Stomach (tissue), 9 donors: Measurements from ENCODE around the gene CLCN2. TPM values are rescaled to one million over a fixed set of nuclear protein-coding genes. Genes with fewer than 3 reads are reported as not detected.

Source experiments
- DNase-seq, 2 donors: peaks; one replicate each; pipeline versions ENCODE4 v3.0.0 to v3.0.0-alpha.2; 2013 to 2019
- H3K27ac ChIP-seq, 5 donors: fragments of 200-600 bp in 4 of 5; sonication (generic) in 4 of 5; one replicate each; pipeline ENCODE4 v1.5.1; 2013 to 2019; ENCODE audit warnings: mild to moderate bottlenecking in 1 of 5, moderate library complexity in 1 of 5
- H3K27me3 ChIP-seq, 3 donors: fragments of 200-600 bp; sonication (generic); one replicate each; pipeline ENCODE4 v1.5.1; 2017 to 2019; ENCODE audit warnings: mixed run types in 1 of 3
- H3K36me3 ChIP-seq, 4 donors: fragments of 200-600 bp; sonication (generic); 1 replicate in 3 of 4; 2 replicates in 1 of 4; pipeline ENCODE4 v1.5.1; 2016 to 2019
- H3K4me1 ChIP-seq, 4 donors: fragments of 200-600 bp; sonication (generic); one replicate each; pipeline ENCODE4 v1.5.1; 2016 to 2019
- H3K4me3 ChIP-seq, 4 donors: fragments of 200-600 bp; sonication (generic) in 3 of 4; one replicate each; pipeline ENCODE4 v1.5.1; 2016 to 2019; ENCODE audit warnings: mild to moderate bottlenecking in 1 of 4
- H3K9me3 ChIP-seq, 4 donors: fragments of 200-600 bp; sonication (generic); one replicate each; pipeline ENCODE4 v1.5.1; 2016 to 2019
- CTCF ChIP-seq, 7 experiments: fragments of 450-650 bp in 4 of 7; fragments of 200-600 bp in 3 of 7; sonication (generic) in 3 of 7; IDR thresholded peaks; one replicate each; pipeline ENCODE4 v1.5.1; 2016 to 2019; ENCODE audit warnings: antibody characterized with exemption in 7 of 7, control low read depth in 2 of 7, mild to moderate bottlenecking in 1 of 7
- EP300 ChIP-seq: sonication (generic); formaldehyde crosslinking; IDR thresholded peaks from one replicate; pipeline ENCODE4 v1.6.1; 2017; ENCODE audit warnings: antibody characterized with exemption
- POLR2A ChIP-seq, 4 donors: fragments of 450-650 bp; IDR thresholded peaks; one replicate each; pipeline ENCODE4 v1.6.1; 2016; ENCODE audit warnings: antibody characterized with exemption in 4 of 4, control low read depth in 2 of 4, mild to moderate bottlenecking in 1 of 4, moderate library complexity in 1 of 4
- POLR2AphosphoS5 ChIP-seq, 3 donors: sonication (generic); formaldehyde crosslinking; IDR thresholded peaks; one replicate each; pipeline ENCODE4 v1.6.1; 2016; ENCODE audit warnings: antibody characterized with exemption in 3 of 3
- WGBS, 5 donors: extraction: QIAGEN DNeasy Blood & Tissue Kit in 3 of 5; methylation state at CpG; one replicate each; pipeline versions ENCODE4 v1.1.5 to v1.1.7; 2013 to 2018; 5-methylcytosine and 5-hydroxymethylcytosine counted together
- intact Hi-C: fragments of 100-400 bp; cut with DNase I; formaldehyde crosslinking; loops from one replicate; pipeline ENCODE4 v1.15.1; 2023; ENCODE audit warnings: low total_unique reads
- polyA plus RNA-seq, 3 donors: library from polyadenylated mRNA; stranded (reverse); fragments of 200-250 nt; gene quantifications; one replicate each; pipeline ENCODE4 v1.2.3, GENCODE V29; 2013
- total RNA-seq, 5 donors: library from RNA; depleted of rRNA; stranded (reverse); fragments of >200 nt; gene quantifications; one replicate each; pipeline versions ENCODE4 v1.1.0 to v1.2.3, GENCODE V29; 2014 to 2016
- donor health status: healthy with polysubstance abuse.
- donor health status: Bipolar disorder and iron deficiency.
- donor health status: healthy.

The CLCN2 gene
- total and polyA plus RNA-seq, 8 donors = 2.1 to 34.5 (median 5.1) TPM

DNA sequence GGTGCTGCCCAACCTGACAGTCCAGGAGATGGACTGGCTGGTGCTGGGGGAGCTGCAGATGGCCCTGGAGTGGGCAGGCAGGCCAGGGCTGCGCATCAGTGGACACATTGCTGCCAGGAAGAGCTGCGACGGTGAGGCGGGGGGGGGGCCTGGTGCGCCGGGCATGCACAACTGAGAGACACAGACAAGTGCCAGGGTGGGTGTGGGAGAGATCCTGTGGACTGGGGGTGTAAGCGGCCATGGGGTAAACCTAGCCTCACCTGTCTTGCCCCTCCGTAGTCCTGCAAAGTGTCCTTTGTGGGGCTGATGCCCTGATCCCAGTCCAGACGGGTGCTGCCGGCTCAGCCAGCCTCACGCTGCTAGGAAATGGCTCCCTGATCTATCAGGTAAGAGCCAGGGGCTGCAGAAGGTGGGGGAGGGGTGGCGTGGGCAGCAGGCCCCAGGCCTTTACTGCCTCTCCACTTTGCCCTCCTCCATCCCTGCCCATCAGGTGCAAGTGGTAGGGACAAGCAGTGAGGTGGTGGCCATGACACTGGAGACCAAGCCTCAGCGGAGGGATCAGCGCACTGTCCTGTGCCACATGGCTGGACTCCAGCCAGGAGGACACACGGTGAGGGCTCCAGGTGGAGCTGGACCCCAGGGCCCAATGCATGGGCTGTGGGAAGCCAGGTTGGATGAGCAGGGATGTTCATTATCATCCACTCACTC is 21.8 kb upstream of the CLCN2 start:
- intact Hi-C loops = no loop called here

GRCh38 chr3:184382326-184383032 is 21.1 kb upstream of the CLCN2 start:
- peaks cover 0 to 66% (median 32%) of the 10 kb centered on the region in 3 donors for H3K27me3 ChIP-seq
- H3K36me3 ChIP-seq = peaks cover 0 to 30% (median 18%) of the 10 kb centered on the region in 4 donors
- 88 to 94% (median 90%) methylated on average over 12 to 16 of the region's 16 CpGs for WGBS, 5 donors
- DNase-seq = no peak
- no peak overlapping the region for H3K4me3 ChIP-seq
- H3K27ac ChIP-seq = no peak overlapping the region
- peaks cover 20 to 40% (median 34%) of the 10 kb centered on the region in 4 donors for H3K4me1 ChIP-seq
- no peaks in the 10 kb centered on the region for H3K9me3 ChIP-seq
- TF ChIP-seq EP300 (no peak), POLR2AphosphoS5 (IDR thresholded peaks at IDR 0.05) (no peak), POLR2A (IDR thresholded peaks at IDR 0.05) (no peak), CTCF (IDR thresholded peaks at IDR 0.05) (no peak)
- intact Hi-C loops = no loop called here

More for the DNA sequence above, 21.8 kb upstream of the CLCN2 start:
- peaks cover 14 to 33% (median 27%) of the 10 kb centered on the region in 4 donors for H3K4me1 ChIP-seq
- H3K9me3 ChIP-seq = no peaks in the 10 kb centered on the region
- H3K36me3 ChIP-seq = peaks cover 0 to 33% (median 21%) of the 10 kb centered on the region in 4 donors
- 84 to 91% (median 89%) methylated on average over 15 of the region's 15 CpGs for WGBS, 5 donors
- H3K27me3 ChIP-seq = peaks cover 0 to 59% (median 32%) of the 10 kb centered on the region in 3 donors
- no peak for DNase-seq
- TF ChIP-seq POLR2A (IDR thresholded peaks at IDR 0.05) = no peak
- no peak for TF ChIP-seq POLR2AphosphoS5 (IDR thresholded peaks at IDR 0.05)
- no peak for TF ChIP-seq EP300
- no peak for TF ChIP-seq CTCF (IDR thresholded peaks at IDR 0.05)
- no peak overlapping the region for H3K4me3 ChIP-seq
- H3K27ac ChIP-seq = no peak overlapping the region

DNA sequence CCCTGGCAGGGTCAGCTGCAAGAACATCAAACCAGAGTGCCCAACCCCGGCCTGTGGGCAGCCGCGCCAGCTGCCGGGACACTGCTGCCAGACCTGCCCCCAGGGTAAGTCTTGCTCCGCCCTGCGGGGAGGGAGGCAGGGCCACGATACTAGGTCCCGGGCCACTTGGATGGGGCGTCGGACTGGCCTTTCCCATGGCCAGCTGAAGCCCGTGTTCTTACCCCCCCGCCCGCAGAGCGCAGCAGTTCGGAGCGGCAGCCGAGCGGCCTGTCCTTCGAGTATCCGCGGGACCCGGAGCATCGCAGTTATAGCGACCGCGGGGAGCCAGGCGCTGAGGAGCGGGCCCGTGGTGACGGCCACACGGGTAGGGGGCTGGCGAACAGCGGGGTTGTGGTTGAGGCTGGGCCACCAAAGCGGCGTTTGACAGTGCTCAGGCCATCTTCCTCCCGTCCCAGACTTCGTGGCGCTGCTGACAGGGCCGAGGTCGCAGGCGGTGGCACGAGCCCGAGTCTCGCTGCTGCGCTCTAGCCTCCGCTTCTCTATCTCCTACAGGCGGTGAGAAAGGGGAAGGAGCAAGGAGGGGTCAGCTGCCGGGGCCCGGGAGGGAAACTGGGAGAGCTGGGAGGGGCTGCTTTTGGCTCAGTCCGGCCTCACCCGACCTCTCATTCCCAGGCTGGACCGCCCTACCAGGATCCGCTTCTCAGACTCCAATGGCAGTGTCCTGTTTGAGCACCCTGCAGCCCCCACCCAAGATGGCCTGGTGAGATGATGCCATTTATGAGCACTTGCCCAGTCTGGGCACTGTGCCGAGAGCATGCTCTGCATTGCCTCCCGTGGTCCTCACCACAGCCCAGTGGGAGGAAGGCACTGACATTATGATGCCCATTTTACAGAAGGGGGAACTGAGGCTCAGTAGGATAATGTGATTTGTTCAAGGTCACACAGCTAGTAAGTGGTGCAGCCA is 20.1 kb upstream of the CLCN2 start:
- TF ChIP-seq POLR2AphosphoS5 (IDR thresholded peaks at IDR 0.05) (no peak), POLR2A (IDR thresholded peaks at IDR 0.05) (no peak), CTCF (IDR thresholded peaks at IDR 0.05) (no peak), EP300 (no peak)
- H3K4me1 ChIP-seq = peaks cover 23 to 45% (median 37%) of the 10 kb centered on the region in 4 donors
- peaks cover 0 to 72% (median 32%) of the 10 kb centered on the region in 3 donors for H3K27me3 ChIP-seq
- intact Hi-C loops = no loop called here
- peak overlapping the region in 4 of 5 donors; percentile 3 to 79 (median 66) for H3K27ac ChIP-seq
- no peaks in the 10 kb centered on the region for H3K9me3 ChIP-seq
- peak overlapping the region; percentile 57 to 62 (median 60) for H3K4me3 ChIP-seq
- 9 to 22% (median 14%) methylated on average over 27 to 55 of the region's 55 CpGs for WGBS, 5 donors
- H3K36me3 ChIP-seq = peaks cover 0 to 20% (median 11%) of the 10 kb centered on the region in 4 donors
- peak in 1 of 2 donors; percentile 61 for DNase-seq
